ENCODE measurements around the gene PPIH.
"Not testable (repeated sequence)": the region's sequence is repeated elsewhere in the genome, so short reads cannot be mapped to it uniquely, and the experiment has no call there.

DNA sequence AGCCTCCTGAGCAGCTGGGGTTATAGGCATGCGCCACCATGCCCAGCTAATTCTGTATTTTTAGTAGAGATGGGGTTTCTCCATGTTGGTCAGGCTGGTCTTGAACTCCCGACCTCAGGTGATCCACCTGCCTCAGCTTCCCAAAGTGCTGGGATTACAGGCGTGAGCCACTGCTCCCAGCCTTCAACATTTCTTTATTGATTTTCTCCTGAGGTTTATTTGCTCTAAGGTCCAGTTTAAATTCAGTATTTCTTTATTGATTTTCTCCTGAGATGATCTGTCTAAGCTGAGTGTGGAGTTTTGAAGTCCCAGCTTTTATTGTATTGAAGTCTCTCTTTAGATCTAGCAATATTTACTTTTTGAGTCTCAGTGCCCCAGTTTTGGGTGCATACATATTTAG lies 54.6 kb downstream of the PPIH start:
- TF ChIP-seq, protein P1, sequence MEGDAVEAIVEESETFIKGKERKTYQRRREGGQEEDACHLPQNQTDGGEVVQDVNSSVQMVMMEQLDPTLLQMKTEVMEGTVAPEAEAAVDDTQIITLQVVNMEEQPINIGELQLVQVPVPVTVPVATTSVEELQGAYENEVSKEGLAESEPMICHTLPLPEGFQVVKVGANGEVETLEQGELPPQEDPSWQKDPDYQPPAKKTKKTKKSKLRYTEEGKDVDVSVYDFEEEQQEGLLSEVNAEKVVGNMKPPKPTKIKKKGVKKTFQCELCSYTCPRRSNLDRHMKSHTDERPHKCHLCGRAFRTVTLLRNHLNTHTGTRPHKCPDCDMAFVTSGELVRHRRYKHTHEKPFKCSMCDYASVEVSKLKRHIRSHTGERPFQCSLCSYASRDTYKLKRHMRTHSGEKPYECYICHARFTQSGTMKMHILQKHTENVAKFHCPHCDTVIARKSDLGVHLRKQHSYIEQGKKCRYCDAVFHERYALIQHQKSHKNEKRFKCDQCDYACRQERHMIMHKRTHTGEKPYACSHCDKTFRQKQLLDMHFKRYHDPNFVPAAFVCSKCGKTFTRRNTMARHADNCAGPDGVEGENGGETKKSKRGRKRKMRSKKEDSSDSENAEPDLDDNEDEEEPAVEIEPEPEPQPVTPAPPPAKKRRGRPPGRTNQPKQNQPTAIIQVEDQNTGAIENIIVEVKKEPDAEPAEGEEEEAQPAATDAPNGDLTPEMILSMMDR (optimal IDR thresholded peaks at IDR 0.05 in 1 of 3, IDR thresholded peaks at IDR 0.05 in 1 of 3, conservative IDR thresholded peaks at IDR 0.05 in 1 of 3; ENCODE audit: extremely low read depth in 1 of 3, insufficient read depth in 2 of 3, low read length in 3 of 3): not testable (repeated sequence)
- TF ChIP-seq EZH2 (IDR thresholded peaks at IDR 0.05; ENCODE audit: low read length): not testable (repeated sequence)
